T1000 (cell line): ENCODE measurements around the gene TUBGCP2.

Experiments used
- DNase-seq: peaks from one replicate; lab custom pipeline; 2025; ENCODE audit warnings: mixed read lengths; lab: John Stamatoyannopoulos, UW

The TUBGCP2 gene

DNA sequence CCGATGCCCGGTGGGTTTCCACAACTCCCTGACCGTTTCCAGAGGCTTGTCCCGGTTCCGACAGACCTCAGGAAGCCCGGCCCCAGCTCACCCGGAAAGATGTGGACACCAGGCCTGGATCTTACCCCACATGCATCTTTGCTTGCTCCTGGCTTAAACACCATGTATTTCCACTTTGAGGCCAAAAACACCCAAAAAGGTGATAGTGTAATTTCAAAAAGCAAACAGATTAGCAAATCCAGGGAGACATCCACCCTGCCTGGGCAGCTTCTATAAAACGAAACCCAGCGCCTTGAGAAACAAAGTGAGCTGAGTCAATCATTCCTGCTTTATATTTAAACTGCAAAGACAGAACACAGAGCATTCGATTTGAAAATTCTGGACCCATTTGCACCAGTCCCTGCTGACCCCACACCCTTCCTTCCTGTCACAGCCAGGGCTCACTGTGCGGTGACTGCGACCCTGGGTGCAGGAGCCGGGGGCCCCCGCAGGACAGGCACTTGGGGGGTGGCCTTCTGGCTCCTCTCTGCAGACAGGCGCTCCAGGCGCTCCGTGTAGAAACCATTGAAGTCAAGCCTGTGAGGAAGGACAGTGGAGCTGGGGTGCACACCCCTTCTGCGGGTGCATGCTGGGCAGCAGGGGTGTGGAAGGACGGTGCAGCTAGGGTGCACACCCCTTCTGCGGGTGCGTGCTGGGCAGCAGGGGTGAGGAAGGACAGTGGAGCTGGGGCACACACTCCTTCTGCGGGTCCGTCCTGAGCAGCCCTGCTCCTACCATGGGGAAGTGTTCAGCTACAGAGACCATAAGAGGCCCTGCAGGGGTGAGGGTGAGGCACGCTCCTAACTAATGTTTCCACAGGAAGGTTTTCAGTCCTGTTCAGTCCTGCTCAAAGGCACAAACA, 29.1 kb downstream of the TUBGCP2 start:
- no peak for DNase-seq

DNA sequence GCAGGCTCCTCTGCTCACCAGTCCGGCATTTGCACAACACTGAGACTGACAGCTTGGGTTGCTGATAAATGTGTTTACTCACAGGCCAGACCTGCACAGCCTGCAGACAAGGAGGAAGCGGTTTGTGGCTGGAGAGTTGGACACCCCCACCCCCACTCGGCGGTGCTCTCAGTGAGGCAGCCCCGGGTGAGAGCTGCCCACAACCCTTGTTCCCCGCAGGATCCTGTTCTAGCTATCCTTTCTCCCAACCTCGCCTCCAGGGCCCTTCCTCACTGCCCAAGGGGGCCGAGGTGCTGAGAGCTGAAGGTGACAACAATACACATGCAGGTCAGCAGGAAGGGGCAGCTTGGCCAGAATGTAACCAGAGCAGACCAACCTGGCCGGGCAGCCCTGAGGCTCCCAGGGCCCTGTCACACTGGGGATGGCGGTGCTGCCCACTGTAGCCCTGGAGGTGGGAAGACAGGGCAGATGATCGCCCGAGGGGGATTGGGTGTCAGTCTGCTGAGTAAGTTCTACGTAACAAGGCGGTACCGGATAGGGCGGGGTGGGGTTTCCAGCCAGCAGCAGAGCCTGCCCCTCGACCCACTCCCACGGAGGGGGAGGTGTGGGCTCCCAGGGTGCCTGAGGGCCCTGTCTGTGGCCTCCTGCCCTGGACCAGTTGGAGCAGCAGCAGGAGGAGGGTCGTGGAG, 30.0 kb downstream of the TUBGCP2 start:
- DNase-seq, result peak; percentile 93

DNA sequence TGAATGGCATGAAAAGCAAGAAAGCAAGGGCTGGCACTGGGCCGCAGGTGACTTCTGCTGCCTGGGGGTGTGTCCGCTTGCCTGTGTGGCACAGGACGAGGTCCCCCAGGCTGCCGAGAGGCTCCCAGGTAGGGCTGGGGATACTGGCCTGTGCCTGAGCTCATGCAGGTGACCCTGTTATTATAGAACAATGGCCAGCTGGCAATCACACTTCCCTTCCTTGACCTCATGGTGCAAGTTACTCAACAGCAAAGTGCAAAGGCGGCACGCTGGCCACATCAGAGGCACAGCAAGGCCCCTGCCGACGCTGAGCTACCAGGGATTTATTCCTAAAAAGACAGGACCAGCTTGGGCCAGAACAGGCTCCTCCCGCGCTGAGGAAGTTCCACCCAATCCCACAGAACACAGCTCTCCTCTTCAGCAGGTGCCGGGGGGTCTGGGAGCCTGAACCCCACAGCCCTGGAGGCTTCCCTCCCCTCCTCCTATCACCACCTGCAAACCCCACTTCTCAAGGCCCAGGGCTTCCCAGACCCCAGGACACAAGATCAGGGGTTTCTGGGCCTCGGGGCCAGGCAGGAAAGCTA, 30.6 kb downstream of the TUBGCP2 start:
- no peak for DNase-seq

DNA sequence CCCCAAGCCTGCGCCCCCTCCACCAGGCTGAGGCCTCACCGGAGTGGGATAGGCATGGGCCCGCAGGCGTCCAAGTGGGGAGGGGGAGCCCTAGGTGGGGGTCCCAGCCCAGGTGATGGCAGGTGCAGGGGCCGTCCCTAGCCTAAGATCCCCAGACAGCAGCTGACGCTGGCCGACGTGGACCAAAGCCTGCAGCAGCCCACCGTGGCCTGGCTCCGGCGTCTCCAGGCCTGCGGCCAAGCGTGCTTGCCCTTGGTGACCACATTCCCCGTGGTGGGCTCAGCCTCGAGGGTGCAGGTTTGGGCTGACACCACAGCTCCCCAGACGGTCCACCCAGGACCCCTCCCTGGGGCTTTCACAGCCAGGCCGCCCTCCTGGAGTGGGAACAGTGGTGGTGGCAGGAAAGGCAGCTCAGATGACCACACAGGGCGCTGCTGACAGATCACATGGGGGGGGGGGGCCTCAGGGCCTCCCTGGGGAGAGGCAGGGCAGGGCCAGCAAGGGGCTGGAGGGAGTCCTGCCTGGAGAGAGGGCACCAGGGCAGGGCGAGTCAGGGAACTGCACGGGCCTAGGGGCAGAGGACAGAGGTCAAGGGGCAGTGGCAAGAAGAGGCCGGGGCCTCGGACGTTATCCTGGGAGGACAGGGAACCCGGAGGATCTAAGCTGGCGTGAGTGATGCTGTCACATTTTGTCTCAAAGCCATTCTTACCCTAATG, 31.2 kb downstream of the TUBGCP2 start:
- no peak for DNase-seq

DNA sequence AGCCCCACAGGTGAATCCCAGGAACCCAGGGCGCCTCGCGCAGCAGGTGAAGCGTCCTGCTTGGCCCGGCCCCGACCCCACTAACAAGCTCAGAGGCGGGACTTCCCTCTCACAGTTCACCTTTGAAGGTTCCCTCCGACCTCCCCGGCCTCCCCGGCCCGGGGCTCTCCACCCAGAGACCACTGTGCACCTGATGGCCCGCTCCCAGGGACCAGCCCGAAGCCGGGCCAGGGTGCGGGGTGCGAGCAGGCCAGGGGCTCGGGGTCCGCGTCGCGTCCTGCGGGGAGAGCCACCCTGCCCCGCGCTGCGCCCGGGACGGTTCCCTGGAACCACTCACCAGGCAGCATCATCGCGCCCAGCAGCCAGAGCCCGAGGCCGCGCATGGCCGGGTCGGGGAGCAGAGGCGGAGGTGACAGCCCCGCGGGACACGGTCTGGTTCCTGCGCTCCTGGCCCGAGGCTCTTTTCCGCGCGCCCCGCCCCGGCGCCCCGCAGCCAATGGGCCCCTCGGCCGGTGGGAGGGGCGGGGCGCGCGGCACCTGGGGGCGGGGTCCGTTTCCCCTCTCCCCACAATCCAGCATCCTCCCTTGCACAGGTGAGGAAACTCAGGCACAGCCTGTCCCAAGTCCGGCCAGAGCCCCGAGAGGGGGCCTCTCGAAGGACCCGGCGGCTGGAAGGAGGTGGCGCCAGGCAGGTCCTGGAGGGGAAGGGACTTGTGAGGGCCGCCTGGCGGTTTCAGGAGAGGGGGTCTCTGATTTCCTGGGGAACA, 32.1 kb downstream of the TUBGCP2 start, which contains the start of gene ADAM8:
Gene ADAM8, minus strand, starts transcription at position 434 of the 767 bp plus-strand sequence. Its CDS starts 51 bp downstream, at position 383.
- peak; percentile 54 for DNase-seq

DNA sequence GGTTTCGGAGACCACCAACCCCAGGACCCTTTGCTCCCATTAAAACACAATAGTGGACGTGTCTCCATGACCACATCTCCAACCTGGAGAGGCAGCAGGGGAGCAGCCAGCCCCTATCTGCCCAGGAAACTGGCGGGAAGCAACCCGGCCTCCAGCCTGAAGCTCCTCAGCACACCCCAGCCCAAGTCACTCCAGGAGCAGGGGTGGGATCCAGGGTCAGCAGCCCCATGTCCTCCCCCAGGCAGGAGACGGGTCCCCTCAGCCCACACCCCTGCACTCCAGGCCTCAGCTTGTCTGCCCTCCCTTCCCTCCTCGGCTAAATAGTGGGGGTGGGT, 32.6 kb downstream of the TUBGCP2 start:
- DNase-seq, result no peak

DNA sequence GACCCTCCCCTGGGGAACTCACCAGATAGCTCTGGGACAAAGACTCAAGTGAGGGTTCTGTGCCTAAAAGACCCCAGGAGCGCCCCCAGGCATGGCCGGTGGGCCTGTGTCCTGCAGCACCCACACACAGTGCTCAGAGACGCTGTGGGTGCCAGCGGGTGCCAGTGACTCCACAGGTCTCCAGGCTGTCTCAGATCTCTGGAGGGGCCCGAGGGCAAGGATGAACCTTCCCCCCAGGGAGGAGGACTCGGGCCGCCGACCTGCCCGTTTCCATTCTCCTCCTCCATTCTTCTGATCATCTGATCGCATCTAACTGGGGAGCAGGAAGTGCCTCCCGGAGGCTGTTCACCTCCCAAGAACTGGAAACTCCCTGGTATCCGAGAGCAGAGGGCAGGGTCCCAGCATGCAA, 33.0 kb downstream of the TUBGCP2 start:
- peak; percentile 38 for DNase-seq

DNA sequence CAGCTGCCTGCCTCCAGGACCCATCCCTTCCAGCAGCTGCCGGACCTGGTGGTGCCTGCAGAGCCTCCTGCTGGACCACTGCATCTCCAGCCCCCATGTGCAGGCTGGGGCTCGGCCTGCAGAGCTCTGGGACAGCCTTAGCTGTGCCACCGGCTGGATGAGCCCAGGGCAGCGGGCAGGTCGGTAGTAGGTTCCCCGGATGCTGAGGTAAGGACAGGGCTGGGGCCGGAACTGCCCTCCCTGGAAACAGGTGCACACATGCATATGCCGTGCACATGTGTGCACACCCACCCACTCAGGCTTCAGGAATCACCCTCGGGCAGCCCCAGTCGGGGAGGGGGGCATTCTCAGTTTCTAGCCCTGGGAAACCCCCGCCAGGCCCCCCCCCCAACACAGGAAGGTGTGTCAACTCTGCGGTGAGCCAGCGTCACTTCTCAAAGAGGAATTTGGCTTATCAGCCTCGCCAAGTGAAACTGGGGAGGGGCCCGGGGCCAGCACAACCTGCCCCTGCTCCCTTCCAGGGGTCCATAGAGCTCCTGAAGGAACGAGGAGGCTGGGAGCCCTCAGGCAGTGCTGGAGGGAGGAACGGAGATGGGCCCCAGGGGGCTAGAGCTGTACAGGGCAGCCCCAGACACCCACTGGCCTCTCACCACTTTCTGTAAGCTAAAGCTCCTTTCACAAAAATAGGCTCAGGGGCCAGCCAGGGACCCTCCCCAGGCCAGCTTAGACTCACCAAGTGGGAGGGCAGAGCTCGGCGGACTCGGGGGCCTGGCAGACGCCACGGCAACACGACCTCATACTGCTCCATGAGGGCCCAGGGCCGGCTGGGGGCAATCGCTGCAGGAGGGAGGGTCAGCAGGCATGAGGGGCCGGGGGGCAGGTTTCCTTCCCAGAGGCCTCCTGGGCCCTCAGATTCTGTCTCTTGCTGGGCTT, 33.7 kb downstream of the TUBGCP2 start:
- DNase-seq, result no peak

DNA sequence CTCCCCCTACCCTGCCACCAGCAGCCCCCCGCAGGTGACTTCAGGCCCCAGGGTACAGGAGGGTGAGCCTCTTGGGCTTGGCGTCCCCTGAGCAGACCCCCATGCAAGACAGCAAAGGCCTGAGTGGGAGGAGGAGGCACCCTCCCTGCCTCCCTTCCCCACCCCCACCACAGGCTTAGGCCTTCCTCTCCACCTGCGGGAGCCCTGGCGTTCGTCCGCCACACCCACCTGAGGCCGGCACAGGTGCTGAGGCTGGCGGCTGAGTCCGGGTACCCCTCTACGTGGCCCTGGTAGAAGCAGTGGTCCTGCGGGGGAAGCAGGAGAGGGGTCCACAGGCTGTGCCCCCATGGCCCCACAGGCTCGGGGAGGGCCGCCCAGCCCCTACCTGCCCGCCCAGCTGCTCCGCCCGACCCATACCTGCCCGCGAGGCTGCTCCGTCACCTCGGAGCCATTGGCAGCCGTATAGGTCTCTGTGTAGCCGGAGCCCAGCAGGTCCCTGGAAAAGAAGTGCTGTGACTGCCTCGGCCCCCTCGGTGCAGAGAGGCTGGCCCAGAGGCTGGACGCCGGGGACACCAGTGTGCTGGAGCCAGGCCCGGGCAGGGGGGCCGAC, 35.0 kb downstream of the TUBGCP2 start:
- DNase-seq, result no peak

DNA sequence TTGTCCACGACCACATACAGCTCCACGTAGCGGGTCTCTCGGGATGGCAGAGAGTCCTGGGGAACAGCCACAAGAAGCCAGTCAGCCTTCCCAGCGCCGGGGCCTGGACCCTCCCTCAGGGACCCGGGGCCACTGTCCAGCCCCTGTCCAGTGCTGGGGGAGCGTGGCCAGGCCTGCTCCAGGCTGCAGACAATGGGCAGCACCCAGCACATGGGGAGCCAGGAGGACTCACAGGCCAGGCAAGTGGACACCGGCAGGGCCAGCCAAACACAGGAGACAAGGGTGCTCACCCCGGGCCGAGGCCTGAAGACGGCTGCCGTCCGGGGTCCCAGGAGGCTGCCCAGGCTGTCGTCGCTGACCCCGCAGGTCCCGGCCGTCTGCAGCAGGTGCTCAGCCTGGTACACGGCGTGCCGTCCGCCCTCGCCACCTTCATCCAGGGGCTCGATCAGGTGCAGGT, 35.7 kb downstream of the TUBGCP2 start:
- no peak for DNase-seq

DNA sequence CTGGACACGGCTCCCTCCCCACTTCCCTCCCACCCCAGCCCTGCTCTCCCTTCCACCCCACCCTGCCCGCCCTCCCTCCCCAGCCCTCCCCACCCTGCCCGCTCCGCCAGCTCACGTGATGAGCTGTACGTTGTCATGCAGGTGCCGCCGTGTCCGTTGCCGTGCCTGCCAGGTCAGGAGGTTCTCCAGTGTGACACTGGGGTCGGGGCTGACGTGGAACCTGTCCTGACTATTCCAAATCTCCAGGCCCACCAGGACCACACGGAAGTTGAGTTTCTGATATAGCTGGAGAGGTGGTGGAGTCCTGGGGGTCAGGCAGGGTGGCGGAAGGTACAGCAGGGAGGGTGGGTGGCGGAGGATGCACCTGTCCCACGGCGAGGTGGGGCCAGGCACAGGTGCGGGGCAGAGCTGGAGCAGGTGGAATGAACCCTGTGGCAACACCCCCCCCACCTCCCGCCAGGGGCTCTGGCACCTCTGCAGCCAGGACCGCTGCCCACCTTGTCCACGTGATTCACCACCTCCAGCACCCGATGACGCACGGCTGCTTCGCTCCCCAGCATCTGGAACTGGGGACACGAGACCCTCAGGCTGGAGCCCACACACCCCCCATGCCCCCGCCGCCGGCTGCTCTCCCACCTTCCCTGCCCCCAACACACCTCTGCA, 36.2 kb downstream of the TUBGCP2 start:
- DNase-seq, result no peak

DNA sequence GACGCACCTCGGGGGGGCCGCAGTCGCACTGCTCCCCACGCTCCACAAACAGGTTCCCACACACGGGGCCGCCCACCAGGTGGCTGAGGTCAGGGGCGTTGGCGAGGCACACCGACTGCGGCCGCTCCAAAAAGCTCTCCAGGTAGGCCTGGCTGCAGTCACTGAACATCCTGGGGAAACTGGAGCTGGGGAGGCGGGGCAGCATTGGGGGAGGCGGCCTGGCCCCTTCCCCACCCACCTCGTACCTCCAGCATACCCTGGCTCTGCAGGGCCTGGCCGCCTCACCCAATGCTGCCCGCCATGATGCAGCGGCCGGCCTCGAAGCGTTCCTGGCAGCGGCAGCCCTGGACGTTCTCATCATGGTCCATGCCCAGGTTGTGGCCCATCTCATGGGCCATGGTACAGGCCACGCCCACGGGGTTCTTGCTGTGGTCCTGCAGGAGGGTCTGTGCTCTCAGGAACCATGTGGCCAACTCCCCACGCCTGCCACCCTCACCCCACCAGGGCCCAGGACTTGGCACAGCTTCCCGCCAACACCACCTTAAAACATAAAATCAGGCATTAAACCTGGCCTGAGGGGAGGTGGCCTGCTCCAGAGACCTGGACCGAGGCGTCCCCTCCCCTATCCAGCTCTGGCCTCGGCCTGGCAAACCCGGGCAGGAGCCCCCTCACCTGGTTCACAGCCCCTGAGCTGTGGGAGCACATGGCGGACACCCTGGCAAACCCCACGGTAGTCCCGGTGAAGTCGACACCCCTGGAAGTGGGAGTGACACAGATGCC, 37.0 kb downstream of the TUBGCP2 start:
- DNase-seq, result no peak

DNA sequence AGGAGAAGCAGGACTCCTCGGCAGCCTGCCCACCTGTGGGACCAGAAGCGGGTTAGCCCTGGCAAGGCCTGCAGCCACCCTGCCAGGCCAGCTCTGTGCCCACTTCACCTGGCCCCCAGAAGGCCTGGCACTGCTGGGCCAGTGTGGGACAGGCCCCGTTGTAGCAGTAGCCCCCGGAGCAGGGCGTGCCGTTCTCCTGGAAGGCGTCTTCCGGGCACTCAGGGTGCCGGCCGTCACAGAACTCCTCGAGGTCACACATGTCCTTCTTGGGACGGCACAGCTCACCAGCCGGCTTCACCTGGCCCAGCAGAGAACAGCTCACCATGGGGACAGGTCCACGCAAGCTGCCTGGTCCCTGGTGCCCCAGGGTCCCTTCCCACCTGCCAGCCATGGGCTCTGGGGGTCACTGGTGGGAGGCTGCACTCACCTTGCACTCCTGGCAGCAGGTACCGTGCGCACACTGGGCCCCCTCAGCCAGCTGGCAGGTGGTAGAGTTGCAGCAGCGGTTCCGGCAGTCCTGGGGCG, 37.8 kb downstream of the TUBGCP2 start:
- DNase-seq, result no peak

DNA sequence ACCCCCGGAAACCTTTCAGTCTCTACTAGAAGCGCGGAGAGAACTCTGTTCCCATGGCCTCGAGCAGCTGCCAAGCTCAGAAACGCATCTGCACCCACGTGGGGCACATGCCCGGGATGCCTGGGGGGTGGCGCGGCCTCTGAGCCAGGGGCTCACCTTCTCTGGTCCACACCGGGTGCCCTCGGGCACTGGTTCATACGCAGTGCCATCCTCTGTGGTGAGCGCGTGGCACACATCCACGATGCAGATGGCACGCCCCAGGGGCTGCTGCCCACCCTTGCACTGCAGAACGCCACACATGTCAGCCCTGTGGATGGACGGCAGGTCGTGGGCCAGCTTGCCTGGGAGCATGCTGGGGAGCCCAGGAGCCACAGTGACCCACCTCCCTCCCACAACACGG, 38.5 kb downstream of the TUBGCP2 start:
- DNase-seq, result no peak

DNA sequence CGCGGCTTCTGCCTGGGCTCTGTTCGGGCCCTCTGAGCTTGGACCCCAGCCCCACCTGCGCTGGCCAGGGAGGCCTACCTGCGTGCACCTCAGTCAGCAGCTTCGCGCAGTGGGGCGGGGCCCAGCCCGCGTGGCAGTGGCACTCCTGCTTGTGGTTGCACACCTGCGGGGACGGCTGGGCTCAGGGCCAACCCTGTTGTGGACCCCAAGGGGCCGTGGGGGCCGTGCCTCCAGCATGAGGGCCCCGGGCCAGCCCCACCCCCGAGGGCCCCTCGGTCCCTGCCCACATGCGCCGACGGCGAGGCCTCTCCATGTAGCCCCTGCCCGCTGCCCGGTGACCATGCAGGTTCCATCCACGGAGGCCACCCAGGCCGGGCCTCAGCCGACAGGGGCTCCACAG, 39.3 kb downstream of the TUBGCP2 start:
- no peak for DNase-seq

DNA sequence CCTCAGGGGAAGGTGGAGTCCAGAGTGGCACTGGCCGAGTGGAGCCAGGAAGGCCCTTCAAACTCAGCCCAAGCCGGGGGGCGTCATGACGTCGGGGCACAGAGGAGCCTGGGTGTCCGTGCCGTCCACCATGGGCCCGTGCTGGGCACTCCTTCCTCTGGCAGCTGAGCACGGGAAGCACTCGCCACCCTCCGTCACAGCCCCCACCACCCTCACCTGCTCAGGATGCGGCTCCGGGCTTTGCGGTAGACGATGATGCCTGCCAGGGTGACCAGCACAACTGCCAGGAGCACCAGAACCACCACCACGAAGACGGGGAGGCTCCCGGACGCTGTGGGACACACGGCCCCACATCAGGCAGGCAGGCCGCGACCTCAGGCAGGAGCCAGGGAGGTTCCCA, 40.1 kb downstream of the TUBGCP2 start:
- no peak for DNase-seq

DNA sequence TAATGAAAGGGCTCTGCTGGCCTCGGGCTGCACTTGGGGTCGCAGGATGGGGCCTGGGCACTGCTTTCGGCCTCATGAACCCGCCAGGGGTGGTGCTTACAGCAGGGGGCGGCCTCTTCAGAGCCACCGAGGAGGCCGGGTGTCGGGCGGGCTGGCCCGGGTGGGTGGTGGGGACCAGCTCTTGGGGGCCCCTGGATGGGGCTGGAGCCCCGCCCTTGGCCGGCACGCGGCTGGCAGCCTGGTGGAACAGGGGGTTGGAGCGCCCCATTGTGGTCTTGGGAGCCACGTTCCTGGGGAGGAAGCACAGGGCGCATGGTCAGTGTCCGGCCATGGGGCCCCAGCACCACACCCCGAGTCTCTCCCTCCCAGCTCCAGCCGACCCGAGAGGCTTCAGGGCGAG, 40.8 kb downstream of the TUBGCP2 start:
- DNase-seq, result no peak

DNA sequence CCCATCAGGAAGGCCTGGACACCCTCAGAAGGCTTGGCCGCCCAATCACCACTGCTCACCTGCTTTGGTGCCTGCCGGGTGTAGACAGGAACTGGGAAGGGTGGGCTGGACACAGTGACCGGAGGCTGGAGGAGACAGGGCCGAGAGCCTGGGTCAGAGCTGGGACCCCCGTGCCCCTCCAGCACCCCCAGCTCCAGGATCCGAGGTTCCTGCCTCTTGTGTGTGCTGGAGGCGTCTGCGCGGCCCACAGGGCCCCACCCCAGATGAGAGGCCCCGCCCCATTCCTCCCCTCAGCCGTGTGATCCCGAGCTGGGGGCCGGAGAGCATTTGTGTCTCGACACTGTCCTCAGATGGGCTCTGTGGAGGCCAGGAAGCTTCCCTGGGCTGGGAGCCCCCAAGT, 41.4 kb downstream of the TUBGCP2 start:
- DNase-seq, result no peak
